ENCODE measurements around the gene ZNF688. TPM values are rescaled to one million over a fixed set of nuclear protein-coding genes. Genes with fewer than 3 reads are reported as not detected.

The ZNF688 gene
- total and polyA plus RNA-seq, 2 of the 8 experiments (the other 6 are each of a cell fraction or from before 2014, with no cell fraction given): 2.7 to 3.5 TPM

DNA sequence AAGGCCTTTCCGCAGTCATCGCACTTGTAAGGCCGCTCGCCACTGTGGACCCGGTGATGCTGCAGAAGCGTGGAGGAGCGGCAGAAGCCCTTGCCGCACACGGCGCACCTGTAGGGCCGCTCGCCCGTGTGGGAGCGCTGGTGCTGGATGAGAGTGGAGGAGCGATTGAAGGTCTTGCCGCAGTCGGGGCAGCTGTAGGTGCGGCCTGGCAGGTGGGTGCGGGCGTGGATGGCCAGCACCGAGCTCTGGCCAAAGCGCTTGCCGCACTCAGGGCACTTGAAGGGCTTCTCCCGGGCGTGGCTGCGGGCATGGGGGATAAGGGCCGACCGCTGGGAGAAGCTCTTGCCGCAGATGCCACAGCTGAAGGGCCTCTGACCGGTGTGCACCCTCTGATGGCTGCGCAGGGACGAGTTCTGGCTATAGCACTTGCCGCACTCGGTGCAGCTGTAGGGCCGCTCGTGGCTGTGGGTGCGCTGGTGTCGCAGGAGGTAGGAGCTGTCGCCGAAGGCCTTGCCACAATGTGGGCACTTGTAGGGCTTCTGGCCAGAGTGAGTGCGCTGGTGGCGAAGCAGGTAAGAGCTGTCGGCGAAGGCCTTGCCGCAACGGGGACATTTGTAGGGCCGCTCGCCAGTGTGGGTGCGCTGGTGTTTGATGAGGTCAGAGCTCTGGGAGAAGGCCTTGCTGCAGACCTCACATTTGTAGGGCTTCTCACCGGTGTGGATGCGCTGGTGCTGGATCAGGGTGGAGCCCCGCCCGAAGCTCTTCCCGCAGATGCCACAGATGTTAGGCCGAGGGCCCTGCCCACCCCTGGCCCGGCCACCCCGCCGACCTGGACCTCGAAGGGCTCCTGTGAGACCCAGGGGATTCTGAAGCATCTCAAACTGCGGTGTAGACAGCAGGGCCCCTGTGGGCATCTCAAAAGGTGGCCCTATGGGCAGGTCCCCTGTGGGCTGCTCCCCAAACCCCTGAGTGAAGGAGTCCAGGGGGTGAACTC is 46.6 kb downstream of the ZNF688 start:
- POLR2A ChIA-PET (ENCODE audit: partially characterized antibody): interaction anchor here (0.6 to 5.7 kb wide), 13 partner anchors 11 to 136 kb away, joined by 3 to 48 read pairs (median 4); partner anchors contain the start of genes DCTPP1, ZNF688, ZNF747 and ZNF764
- FAIRE-seq: no peak

More for the DNA sequence above, 46.6 kb downstream of the ZNF688 start:
- Histone ChIP-seq H3K4me1 (replicated peaks in 1 of 4; ENCODE audit: control insufficient read depth in 3 of 4, insufficient read depth in 4 of 4, low read length in 3 of 4) (peaks cover 3 to 6% (median 6%) of the 10 kb centered on the region in 4 experiments; a peak in 6 of 7 replicates), H4K91ac (replicated peaks; ENCODE audit: insufficient read length, low read length) (no peak overlapping the region), H4K20me1 (replicated peaks in 1 of 2; ENCODE audit: control insufficient read depth in 1 of 2, insufficient read depth in 2 of 2, low read length in 2 of 2) (peaks cover 0 to 2% of the 10 kb centered on the region in 2 experiments), H3K23me2 (ENCODE audit: low read depth, low read length) (peaks cover 2% of the 10 kb centered on the region; the same call in 1 of the 2 replicates), H2BK12ac (ENCODE audit: low read depth, low read length) (no peak overlapping the region), H2BK120ac (replicated peaks; ENCODE audit: low read depth, low read length) (no peak overlapping the region), H3K4me3 (ENCODE audit: extremely low read depth in 1 of 4, insufficient read depth in 2 of 4, low read depth in 3 of 4, low read length in 4 of 4) (no peak overlapping the region), H2BK15ac (ENCODE audit: low read length) (no peak overlapping the region), H3K4ac (replicated peaks; ENCODE audit: insufficient read length, low read depth, low read length) (no peak overlapping the region), H2AK5ac (ENCODE audit: low read depth, low read length) (no peak overlapping the region), H3K79me1 (ENCODE audit: low read depth, low read length) (no peaks in the 10 kb centered on the region), H4K8ac (ENCODE audit: extremely low read depth, insufficient read depth, low read length) (no peak overlapping the region), H3K56ac (replicated peaks; ENCODE audit: insufficient read length, low read depth, low read length) (no peak overlapping the region), H3K79me2 (ENCODE audit: control insufficient read depth in 1 of 2, insufficient read depth in 2 of 2, low read length in 2 of 2) (no peaks in the 10 kb centered on the region), H2AFZ (ENCODE audit: low read length) (no peak overlapping the region), H3K36me3 (ENCODE audit: control insufficient read depth in 2 of 4, insufficient read depth in 4 of 4, low read length in 3 of 4) (peaks cover 0 to 11% (median 0%) of the 10 kb centered on the region in 4 experiments; a peak in 1 of 8 replicates), H3K9ac (replicated peaks in 1 of 4; ENCODE audit: extremely low read depth in 1 of 4, low read depth in 3 of 4, low read length in 3 of 4) (no peak overlapping the region), H3K4me2 (ENCODE audit: insufficient read depth in 1 of 2, low read depth in 2 of 2, low read length in 2 of 2) (no peak overlapping the region; a peak in 1 of 4 replicates), H3K9me3 (ENCODE audit: insufficient read depth in 2 of 2, low read depth in 1 of 2, low read length in 1 of 2) (no peaks in the 10 kb centered on the region), H2BK5ac (ENCODE audit: low read depth, low read length) (no peak overlapping the region), H4K5ac (ENCODE audit: insufficient read length, low read depth, low read length) (no peak overlapping the region), H3K14ac (ENCODE audit: insufficient read length) (no peak overlapping the region), H3K18ac (ENCODE audit: extremely low read depth, low read length) (no peak overlapping the region), H3K27me3 (replicated peaks in 1 of 4; ENCODE audit: control insufficient read depth in 3 of 4, extremely low read depth in 1 of 4, insufficient read depth in 3 of 4, low read length in 3 of 4) (no peaks in the 10 kb centered on the region), H3K23ac (ENCODE audit: insufficient read length) (no peak overlapping the region), H2BK20ac (ENCODE audit: low read length) (no peak overlapping the region), H3K27ac (ENCODE audit: low read depth, low read length) (no peak overlapping the region)
- CTCF ChIA-PET (ENCODE audit: partially characterized antibody): interaction anchor here (0.6 to 2.1 kb wide), 11 partner anchors 10 to 145 kb away, joined by 3 to 11 read pairs (median 5); partner anchors contain the start of genes DCTPP1 and ZNF747
- no peak for DNase-seq (ENCODE audit: low read depth in 1 of 2, low spot score in 2 of 2)
- TF ChIP-seq CHD2 (IDR thresholded peaks at IDR 0.05; ENCODE audit: low read length) (no peak), POLR2AphosphoS5 (IDR thresholded peaks at IDR 0.05; ENCODE audit: low read depth, low read length) (no peak)
- WGBS, 2 experiments (ENCODE audit: extremely low coverage in 1 of 2, insufficient coverage in 1 of 2, insufficient read length in 1 of 2, insufficient replicate concordance in 2 of 2, low coverage in 1 of 2, low lambda C conversion rate in 2 of 2, missing lambda C conversion rate in 1 of 2): 96% methylated on average over 50 of the region's 60 CpGs; no CpG with 5 or more reads in 1 of the 2 experiments

Measured in H1 (cell line).